Osteocyte (in vitro differentiated cells): Measurements from ENCODE around the gene FXYD4. TPM values are rescaled to one million over a fixed set of nuclear protein-coding genes. Genes with fewer than 3 reads are reported as not detected.

Experiments used
- DNase-seq: peaks from one replicate; pipeline ENCODE4 v3.0.0; 2021; ENCODE audit warnings: mixed read lengths; ENCODE audit not compliant: unreplicated experiment; ENCODE audit errors: extremely low spot score
- H3K27ac Mint-ChIP-seq: one replicate; pipeline ENCODE4 v1.8.0; 2021; ENCODE audit warnings: mild to moderate bottlenecking, mixed read lengths; ENCODE audit not compliant: unreplicated experiment
- H3K27me3 Mint-ChIP-seq: one replicate; pipeline ENCODE4 v1.8.0; 2021; ENCODE audit warnings: mixed read lengths; ENCODE audit not compliant: unreplicated experiment
- H3K36me3 Mint-ChIP-seq: one replicate; pipeline ENCODE4 v1.8.0; 2021; ENCODE audit warnings: mixed read lengths; ENCODE audit not compliant: unreplicated experiment
- H3K4me1 Mint-ChIP-seq: one replicate; pipeline ENCODE4 v1.8.0; 2021; ENCODE audit warnings: mixed read lengths; ENCODE audit not compliant: unreplicated experiment
- H3K4me3 Mint-ChIP-seq: one replicate; pipeline ENCODE4 v1.8.0; 2021; ENCODE audit warnings: mild to moderate bottlenecking, moderate library complexity, mixed read lengths; ENCODE audit not compliant: unreplicated experiment
- H3K9me3 Mint-ChIP-seq: one replicate; pipeline ENCODE4 v1.8.0; 2021; ENCODE audit warnings: mixed read lengths; ENCODE audit not compliant: unreplicated experiment
- CTCF ChIP-seq: fragments of 200-600 bp; sonication (generic); IDR thresholded peaks from 2 replicates; pipeline ENCODE4 v1.5.0; 2021; ENCODE audit warnings: antibody characterized with exemption, mild to moderate bottlenecking, moderate library complexity
- total RNA-seq: library from RNA; stranded (reverse); gene quantifications from 2 replicates; pipeline ENCODE4 v1.2.1, GENCODE V29; 2021

Gene FXYD4
- total RNA-seq, 1 donor from 2014 or later = not detected

GRCh38 chr10:43424416-43424815 lies 53.0 kb downstream of the FXYD4 start:
- DNase-seq = no peak
- H3K4me1 Mint-ChIP-seq = peaks cover 16% of the 10 kb centered on the region

More at GRCh38 chr10:43424416-43424815, 53.0 kb downstream of the FXYD4 start:
- Mint-ChIP-seq H3K36me3 (no peaks in the 10 kb centered on the region), H3K27ac (no peak overlapping the region), H3K9me3 (no peaks in the 10 kb centered on the region), H3K4me3 (no peak overlapping the region), H3K27me3 (no peaks in the 10 kb centered on the region)
- no peak for TF ChIP-seq CTCF

Other genes with a start within 250 kb of the FXYD4 start
- 36.6 and 38.7 TPM in 2 replicates for gene CSGALNACT2, start 233.2 kb upstream of the FXYD4 start, total RNA-seq
- gene RASGEF1A, start 104.6 kb upstream of the FXYD4 start, total RNA-seq = not detected in 2 replicates
- 189 and 200 TPM in 2 replicates for gene HNRNPF, start 37.5 kb downstream of the FXYD4 start, total RNA-seq
- 3.6 and 6.3 TPM in 2 replicates for gene ZNF487, start 65.5 kb downstream of the FXYD4 start, total RNA-seq
- 3.7 and 4.5 TPM in 2 replicates for gene ZNF239, start 203.0 kb downstream of the FXYD4 start, total RNA-seq
- gene ZNF485, start 234.8 kb downstream of the FXYD4 start, total RNA-seq = 1.7 and 2.4 TPM in 2 replicates